GM19025 (cell line): ENCODE results near the gene ARHGAP18.

Source experiments
- ATAC-seq: cut with Tn5 transposase; IDR thresholded peaks from one replicate; pipeline ENCODE4 v1.9.1; 2021; ENCODE audit warnings: mild to moderate bottlenecking, low read depth, moderate library complexity; ENCODE audit not compliant: unreplicated experiment

The ARHGAP18 gene, protein sequence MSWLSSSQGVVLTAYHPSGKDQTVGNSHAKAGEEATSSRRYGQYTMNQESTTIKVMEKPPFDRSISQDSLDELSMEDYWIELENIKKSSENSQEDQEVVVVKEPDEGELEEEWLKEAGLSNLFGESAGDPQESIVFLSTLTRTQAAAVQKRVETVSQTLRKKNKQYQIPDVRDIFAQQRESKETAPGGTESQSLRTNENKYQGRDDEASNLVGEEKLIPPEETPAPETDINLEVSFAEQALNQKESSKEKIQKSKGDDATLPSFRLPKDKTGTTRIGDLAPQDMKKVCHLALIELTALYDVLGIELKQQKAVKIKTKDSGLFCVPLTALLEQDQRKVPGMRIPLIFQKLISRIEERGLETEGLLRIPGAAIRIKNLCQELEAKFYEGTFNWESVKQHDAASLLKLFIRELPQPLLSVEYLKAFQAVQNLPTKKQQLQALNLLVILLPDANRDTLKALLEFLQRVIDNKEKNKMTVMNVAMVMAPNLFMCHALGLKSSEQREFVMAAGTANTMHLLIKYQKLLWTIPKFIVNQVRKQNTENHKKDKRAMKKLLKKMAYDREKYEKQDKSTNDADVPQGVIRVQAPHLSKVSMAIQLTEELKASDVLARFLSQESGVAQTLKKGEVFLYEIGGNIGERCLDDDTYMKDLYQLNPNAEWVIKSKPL

GRCh38 chr6:129709769-129710449, at the start of gene ARHGAP18:
Gene ARHGAP18, minus strand, starts transcription at chr6:129710177. Its CDS starts 41 bp downstream, at chr6:129710136.
- ATAC-seq = peak; percentile 96

DNA sequence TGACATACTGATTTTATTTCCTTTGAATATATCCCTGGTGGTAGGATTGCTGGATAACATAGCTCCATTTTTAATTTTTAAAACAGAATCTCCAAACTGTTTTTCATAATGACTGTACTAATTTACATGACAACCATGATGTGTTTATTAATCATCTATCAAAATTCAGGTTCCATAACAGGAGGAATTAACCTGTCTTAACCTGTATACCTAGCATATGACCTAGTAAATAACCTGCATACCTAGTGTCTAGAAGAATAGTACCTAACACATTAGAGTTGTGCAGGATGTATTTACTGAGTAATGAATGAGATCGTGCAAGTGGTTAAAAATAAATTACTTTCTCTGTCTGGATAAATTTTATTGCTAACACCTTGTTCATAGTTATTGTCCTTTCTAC, 45.8 kb upstream of the ARHGAP18 start:
- no peak for ATAC-seq

DNA sequence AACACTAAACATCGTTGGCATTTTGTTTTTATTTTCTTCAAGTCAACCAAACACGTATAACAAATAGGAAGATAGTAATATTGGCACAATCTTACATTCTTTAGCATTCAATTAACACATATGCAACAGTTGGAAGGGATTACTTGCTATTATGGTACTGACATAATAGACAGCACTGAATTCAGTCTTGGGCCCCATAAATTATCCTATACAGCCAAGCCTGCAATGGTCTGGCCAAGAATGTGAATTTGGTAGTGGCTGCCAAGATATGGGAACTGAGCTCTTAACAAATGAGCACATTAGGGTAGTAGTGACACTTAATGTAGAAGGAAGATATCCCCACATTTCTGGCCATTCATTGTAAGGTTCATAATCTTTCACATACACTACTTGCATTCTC, 44.8 kb upstream of the ARHGAP18 start:
- ATAC-seq = no peak

DNA sequence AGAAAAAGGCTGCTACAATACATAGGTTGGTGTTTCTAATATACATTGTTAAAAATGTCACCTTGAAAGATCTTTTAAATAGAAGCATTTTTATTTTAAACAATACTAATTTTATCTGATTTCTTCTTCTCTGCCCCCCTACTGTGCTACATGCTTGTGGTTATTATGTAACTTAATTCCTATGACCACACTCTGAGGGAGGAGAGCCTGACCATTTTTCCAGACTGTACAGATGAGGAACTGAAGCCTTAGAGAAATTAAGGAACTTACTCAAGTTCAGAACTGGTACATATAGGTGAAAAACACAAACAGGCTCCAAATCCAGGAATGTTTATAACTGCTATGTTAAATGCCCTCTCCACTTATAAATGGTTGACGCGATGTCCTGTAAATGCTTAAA, 43.4 kb upstream of the ARHGAP18 start:
- no peak for ATAC-seq

DNA sequence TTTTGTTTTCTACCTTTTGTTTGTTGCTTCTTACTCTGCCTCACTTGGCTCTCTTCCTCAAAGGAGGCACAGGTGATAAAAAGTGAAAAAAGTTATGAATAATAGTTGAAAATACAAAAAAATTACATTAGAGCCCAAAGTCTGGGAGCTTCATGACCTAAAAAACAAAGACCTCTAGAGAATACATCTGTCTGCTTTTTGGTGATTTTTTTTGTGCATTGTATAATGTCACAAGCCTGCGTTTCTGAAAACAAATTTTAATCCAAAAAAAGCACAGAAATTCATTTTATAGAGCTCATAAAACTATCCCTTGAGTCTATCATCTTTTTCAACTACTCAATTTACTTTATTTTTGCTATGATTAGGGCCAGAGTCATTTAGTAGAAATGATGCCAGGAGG, 41.4 kb upstream of the ARHGAP18 start:
- ATAC-seq = no peak

DNA sequence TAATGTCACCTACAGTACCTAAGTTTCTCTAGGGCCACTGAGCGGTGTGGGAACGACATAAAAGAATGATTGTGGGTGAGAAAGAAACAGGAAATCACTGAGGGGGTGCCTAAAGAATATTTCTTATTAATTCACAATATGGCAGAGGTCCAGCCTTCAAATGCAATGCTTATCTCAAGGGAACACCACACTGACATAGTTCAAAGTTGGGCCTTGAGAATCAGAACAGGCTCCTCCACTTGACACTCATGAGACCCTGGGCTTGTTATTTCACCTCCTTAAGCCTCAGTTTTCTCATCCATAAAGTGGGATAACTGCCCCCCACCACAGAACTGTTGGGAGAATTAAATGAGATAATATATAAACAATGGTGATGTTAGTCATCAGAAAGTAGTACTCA, 40.4 kb upstream of the ARHGAP18 start:
- no peak for ATAC-seq

DNA sequence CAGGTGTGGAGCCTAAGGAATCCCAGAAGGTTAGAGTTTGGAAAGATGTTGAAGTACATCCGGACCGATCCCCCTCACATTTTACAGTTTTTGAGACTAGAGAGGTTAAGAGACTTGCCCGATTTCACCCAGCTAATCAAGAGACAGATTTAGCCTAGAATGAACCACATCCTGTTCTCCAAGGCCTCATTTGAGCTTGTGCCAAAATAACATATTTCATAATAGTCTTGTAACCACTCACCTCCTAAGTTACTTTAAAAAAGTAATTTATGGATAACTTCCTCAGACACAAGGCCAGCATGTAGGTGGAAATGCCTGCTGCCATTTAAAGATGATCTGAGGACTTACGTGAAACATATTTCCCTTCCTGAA, 39.8 kb upstream of the ARHGAP18 start:
- no peak for ATAC-seq

GRCh38 chr6:129748901-129749748, 39.1 kb upstream of the ARHGAP18 start:
- no peak for ATAC-seq

- peak; percentile 92 for ATAC-seq
Observed at GRCh38 chr6:129748212-129748900, 38.4 kb upstream of the ARHGAP18 start.

DNA sequence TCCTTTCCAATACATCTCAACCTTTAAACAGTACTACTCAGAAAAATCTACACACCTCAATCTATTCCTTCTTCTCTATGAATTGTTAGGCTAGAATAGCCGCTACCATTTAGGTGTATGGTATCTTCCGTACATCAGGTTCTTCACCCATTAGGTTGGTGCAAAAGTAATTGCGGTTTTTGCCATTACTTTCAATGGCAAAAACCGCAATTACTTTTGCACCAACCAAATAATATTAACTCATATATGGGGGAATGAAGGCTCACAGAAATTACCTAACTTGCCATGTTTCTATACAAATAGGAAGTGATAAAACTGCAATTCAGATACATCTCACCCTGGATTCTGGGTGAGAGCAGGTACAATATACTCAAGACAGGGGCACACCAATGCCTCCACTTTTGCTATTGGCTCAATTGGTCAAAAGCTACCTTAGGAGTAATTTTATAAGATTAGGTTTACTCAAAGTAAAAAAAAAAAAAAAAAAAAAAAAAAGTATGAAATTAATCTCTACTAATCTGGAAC, 37.7 kb upstream of the ARHGAP18 start:
- no peak for ATAC-seq

GRCh38 chr6:129744880-129745237, 34.9 kb upstream of the ARHGAP18 start:
- no peak for ATAC-seq

- ATAC-seq = no peak
Observed at GRCh38 chr6:129744201-129744879, 34.4 kb upstream of the ARHGAP18 start.

GRCh38 chr6:129740013-129740412, 30.0 kb upstream of the ARHGAP18 start:
- no peak for ATAC-seq

GRCh38 chr6:129736105-129736504, 26.1 kb upstream of the ARHGAP18 start:
- no peak for ATAC-seq

DNA sequence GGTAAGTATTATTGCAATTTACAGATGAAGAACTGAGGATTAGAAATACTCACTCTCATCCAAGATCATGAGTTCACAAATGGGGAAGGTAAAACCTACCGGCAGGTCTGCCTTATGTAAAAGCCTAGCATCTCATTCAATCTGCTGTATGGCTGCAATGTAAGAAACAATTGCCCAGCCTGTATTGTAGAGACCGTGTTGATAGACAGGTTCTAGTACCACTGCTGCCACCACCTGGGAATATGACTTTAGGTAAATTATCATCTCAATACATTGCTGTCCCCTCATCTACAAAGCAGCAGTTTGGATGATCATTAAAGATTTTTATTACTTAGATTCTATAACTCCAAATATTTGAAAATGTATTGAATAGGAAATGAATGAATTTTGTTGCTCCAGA, 23.3 kb upstream of the ARHGAP18 start:
- no peak for ATAC-seq

GRCh38 chr6:129732542-129732941, 22.6 kb upstream of the ARHGAP18 start:
- ATAC-seq = no peak

DNA sequence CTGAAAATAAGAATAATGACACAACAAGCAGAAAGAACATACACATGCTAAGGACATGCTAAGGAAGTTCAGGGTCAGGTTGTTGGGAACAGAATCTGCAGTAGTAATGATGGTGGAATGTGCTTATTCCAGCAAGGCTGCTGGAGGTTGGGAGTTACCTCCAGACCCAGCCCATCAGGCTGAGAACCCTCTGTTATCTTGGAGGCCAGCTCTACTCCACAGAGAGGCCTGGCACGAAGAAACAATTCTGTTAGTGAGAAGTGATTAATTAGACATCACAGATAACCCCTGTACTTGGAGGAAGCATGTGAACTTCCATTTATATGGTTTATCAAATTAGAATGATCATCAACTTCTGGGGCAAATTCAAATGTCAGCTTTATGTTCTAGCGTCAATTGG, 22.1 kb upstream of the ARHGAP18 start:
- no peak for ATAC-seq

- no peak for ATAC-seq
Observed at GRCh38 chr6:129731428-129731827, 21.5 kb upstream of the ARHGAP18 start.

GRCh38 chr6:129730477-129731165, 20.6 kb upstream of the ARHGAP18 start:
- ATAC-seq = no peak
